D721Med (cell line): ENCODE measurements around the gene SARS2.

Source experiments
- DNase-seq: peaks from one replicate; pipeline ENCODE4 v3.0.0; 2011; ENCODE audit warnings: low spot score; ENCODE audit not compliant: insufficient read length
- FAIRE-seq: peaks from 2 replicates; lab custom pipeline; 2011; peaks lifted over from hg19 to GRCh38; lab: Jason Lieb, UNC
- CTCF ChIP-seq: IDR thresholded peaks from 2 replicates; pipeline ENCODE4 v1.5.1; 2012; ENCODE audit warnings: mild to moderate bottlenecking, control low read depth; ENCODE audit not compliant: insufficient read depth; ENCODE audit errors: missing control alignments

Gene SARS2

GRCh38 chr19:38929929-38930775 lies at the start of gene SARS2:
Gene SARS2, minus strand, starts transcription at chr19:38930763. Its CDS starts 27 bp downstream, at chr19:38930736.
- DNase-seq (peak; percentile 82), FAIRE-seq (no peak)
- peak; percentile 90 for TF ChIP-seq CTCF

GRCh38 chr19:38979812-38980211 lies 49.2 kb upstream of the SARS2 start:
- FAIRE-seq (no peak), DNase-seq (no peak)
- TF ChIP-seq CTCF = no peak

- TF ChIP-seq CTCF = no peak
- DNase-seq = no peak
- FAIRE-seq = no peak
These were observed 47.7 kb upstream of the SARS2 start for GRCh38 chr19:38978326-38978689.

GRCh38 chr19:38977445-38978325 lies 47.1 kb upstream of the SARS2 start:
- FAIRE-seq (no peak), DNase-seq (no peak)
- no peak for TF ChIP-seq CTCF

GRCh38 chr19:38975861-38976271 lies 45.3 kb upstream of the SARS2 start:
- no peak for FAIRE-seq
- DNase-seq = no peak
- TF ChIP-seq CTCF = no peak

- no peak for TF ChIP-seq CTCF
- FAIRE-seq (no peak), DNase-seq (no peak)
These were observed 44.8 kb upstream of the SARS2 start, which contains the start of gene FBXO17 for GRCh38 chr19:38975214-38975860. Gene FBXO17, minus strand, starts transcription at chr19:38975742. Its CDS starts 25,423 bp downstream, at chr19:38950319.
